IPS-NIHi7 (cell line): ENCODE data around the gene SDF4.

Source experiments
- DNase-seq: peaks from one replicate; pipeline ENCODE4 v3.0.0; 2012; ENCODE audit warnings: mixed read lengths; ENCODE audit errors: extremely low spot score

SDF4 gene

GRCh38 chr1:1228596-1229321 is 3.0 kb downstream of the SDF4 start:
- no peak for DNase-seq

GRCh38 chr1:1228187-1228586 is 3.6 kb downstream of the SDF4 start:
- no peak for DNase-seq

GRCh38 chr1:1227386-1227785 is 4.4 kb downstream of the SDF4 start:
- DNase-seq = no peak

- DNase-seq = no peak
These were observed 5.0 kb downstream of the SDF4 start for GRCh38 chr1:1226566-1227362.

DNA sequence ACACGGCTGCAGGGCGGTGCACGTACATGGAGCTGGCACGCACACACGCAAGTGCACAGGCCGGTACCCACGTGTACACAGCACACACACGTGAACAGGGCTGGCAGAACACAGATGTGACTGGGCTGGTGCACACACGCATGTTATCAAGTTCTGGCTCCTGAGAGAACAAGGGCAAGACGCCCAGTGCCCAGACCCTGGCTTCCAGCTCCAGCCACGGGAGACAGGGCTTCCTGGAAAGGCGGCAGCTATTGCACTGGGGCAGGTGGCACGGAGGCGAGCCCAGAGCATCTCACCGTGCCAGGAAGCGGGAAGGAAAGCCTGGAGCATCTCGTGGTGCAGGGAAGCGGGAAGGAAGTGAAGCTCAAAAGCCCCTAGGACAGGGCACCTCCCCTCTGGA is 5.9 kb downstream of the SDF4 start:
- no peak for DNase-seq

DNA sequence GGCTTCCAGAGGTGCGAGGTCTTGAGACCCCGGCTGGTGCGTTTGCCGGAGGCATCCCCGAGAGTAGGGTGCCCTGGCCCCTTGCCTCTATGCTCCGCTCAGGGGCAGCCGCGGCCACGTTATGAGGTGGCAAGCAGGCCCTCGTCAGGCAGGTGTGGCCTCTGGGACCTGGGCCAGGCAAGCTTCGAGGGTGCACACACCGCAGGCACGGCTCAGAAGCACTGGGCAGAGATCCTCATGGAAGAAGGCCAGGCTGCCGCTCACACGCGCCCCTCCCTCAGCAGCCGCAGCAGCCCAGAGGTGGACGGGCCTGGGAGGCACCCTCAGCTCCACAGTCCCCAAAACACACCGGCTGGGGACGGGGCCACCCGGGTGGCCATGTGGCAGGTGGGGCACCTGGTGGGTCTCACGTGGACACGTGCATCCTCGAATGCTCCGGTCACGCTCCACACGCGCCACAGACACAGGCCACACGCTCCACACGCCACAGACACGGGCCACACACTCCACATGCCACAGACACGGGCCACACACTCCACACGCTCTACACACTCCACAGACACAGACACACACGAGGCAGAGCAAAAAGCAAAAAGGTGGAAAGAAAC is 6.5 kb downstream of the SDF4 start:
- no peak for DNase-seq

- no peak for DNase-seq
These were observed 7.9 kb downstream of the SDF4 start for GRCh38 chr1:1223891-1224290.

DNA sequence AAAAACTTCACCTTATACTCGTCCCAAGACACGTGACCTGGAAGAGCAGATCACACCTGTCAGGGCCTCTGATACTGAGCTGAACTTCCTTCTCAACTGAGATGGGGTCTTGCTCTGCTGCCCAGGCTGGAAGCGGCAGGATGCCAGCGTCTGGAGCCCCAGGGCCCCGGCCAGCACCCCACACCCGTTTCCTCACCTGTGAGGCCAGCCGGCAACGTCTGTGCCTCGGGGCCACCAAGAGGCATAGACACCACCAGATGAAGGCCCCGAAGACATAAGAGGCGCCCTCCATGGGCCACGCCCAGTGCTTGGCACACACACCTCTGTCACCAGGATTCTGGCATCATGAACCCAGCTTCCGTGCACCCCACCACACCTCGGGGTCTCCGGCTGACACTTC is 8.5 kb downstream of the SDF4 start:
- no peak for DNase-seq

GRCh38 chr1:1222575-1223225 is 9.1 kb downstream of the SDF4 start:
- no peak for DNase-seq

DNA sequence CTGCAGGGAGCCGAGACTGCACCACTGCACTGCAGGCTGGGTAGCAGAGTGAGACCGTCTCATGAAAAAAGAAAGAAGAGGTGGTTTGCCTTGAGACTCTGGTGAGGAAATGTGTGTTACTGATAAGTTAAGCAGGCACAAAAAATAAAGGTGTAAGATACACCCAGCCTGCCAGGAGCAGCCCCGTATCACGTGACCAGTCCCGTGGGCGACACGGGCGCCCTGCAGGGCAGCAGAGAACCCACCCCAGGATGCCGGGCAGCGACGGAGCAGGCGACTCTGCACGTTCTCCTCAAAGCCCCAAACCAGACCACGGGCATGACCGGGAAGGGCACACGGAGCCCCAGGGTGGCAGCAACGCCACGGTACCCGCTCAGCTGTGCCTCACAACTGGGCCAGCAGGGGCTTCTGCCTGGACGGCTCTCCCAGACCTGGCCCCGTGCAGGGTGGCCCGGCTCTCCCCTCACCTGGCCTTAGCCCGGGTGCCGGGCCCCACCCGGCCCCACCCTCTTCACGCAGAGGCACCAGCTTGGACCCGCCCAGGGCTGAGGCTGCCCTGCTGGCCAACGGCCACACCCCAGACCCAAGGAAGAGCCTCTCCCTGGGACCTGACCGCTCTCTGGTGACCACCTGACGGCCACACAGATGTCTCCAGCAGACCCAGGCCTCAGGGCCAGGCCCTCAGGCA is 9.8 kb downstream of the SDF4 start:
- no peak for DNase-seq

- no peak for DNase-seq
These were observed 11.6 kb downstream of the SDF4 start for GRCh38 chr1:1220197-1220596.

GRCh38 chr1:1219341-1219740 is 12.5 kb downstream of the SDF4 start:
- no peak for DNase-seq

DNA sequence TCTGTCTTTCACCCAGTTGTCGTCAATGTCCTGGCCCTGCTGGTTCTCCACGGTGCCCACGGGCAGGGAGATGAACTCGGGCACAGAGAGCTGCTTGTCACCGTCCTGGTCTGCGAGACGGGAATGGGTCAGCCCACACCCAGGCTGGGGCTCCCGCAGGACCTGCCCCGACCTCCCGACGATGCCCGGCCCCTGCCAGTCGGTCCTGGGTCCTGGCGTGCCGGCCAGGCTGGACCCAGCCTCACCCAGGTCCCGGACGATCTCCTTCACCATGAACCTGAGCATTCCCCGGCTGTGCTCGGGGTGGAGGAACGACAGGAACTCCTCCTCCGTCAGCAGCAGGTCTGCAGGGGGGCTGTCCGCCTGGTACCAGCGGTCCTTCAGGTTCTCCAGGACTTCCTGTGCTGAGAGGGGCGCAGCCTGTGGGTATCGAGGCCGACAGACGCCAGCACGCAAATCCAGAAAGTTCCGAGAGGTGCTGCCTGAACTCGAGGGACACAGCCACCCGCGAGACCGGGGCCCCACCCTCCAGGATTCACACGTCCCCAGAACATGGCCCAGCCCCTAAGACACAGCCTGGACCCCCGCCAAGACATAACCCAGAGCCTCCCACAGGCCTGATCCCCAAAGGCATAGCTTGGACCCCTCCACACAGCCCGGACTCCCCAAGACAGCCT is 13.1 kb downstream of the SDF4 start:
- DNase-seq = no peak

DNA sequence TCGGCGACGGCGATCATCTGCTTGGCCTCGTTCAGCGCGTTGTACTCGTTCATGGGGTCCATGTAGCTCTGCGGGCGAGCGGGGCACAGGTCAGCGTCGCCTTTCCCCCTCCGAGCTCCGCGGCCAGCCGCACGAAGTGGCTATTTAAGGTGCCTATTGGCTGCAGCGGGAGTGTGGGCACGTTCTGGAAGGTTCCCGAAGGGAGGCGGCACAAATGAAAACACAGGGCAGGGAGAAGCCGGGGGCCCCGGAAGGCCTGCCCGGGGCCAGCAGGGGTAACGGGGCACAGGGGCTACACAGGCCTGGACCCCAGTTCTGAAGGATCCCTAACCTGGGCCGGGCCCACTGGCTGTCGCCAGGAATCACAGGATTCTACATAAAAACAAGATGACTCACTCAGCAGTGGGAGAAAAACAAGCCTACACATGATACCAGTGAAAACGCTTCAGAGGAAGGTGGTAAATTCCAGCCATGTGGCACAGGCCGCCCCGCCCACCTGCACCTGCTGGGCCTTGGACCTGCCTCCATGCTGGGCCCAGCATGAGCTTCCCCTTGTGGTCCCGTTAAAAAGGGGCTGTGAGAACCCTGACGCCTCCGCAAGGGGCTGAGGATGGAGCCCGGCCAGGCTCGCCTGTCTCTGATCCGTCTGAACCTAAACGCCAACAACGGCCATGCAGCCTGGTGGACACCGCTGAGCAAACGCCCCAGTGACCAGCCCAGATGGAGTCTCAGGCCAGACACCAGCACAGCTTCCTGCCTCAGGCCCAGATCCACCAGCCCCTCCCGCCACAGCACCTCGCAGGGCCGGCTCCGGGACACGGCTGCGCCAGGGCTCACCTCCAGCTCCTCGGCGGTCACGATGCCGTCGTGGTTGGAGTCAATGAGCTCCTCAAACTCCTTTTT is 13.9 kb downstream of the SDF4 start:
- DNase-seq = no peak

DNA sequence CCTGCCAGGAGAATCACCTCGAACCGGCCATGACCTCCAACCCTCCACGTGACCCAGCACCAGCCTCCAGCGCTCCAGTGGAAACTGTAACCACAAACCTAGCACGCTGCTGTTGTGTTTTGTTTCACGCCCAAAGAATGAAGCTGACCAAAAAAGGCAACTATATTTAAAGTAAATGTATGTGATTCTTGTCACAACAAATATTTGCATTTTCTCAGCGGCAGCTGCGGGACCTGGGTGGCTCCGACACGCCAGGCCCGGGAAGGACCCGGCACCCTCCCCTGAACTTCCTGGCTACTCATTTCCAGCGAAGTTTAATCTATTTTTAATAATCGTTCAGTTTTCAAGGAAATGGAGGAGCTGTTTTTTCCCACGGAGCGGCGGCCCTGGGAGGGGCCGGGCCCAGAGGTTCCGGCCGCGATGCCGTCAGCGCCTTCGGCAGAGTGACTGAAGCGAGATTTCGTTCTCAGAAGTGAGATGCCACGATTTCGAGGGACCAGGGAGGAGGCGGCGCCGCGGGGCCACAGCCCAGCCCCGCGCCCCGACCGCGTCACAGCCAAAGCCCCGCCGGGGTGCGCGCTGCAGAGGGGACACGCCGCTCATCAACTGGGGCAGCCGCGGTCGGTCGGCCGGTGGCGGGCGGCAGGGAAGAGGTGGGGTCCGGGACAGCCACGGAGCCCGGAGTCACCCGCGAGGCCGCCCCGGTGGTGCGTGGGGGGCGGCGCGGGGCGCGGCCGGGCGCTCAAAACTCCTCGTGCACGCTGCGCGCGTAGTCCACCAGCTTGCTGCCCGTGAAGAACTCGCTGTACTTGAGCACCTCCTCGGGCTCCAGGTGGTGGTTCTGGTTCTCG is 14.8 kb downstream of the SDF4 start:
- no peak for DNase-seq

DNA sequence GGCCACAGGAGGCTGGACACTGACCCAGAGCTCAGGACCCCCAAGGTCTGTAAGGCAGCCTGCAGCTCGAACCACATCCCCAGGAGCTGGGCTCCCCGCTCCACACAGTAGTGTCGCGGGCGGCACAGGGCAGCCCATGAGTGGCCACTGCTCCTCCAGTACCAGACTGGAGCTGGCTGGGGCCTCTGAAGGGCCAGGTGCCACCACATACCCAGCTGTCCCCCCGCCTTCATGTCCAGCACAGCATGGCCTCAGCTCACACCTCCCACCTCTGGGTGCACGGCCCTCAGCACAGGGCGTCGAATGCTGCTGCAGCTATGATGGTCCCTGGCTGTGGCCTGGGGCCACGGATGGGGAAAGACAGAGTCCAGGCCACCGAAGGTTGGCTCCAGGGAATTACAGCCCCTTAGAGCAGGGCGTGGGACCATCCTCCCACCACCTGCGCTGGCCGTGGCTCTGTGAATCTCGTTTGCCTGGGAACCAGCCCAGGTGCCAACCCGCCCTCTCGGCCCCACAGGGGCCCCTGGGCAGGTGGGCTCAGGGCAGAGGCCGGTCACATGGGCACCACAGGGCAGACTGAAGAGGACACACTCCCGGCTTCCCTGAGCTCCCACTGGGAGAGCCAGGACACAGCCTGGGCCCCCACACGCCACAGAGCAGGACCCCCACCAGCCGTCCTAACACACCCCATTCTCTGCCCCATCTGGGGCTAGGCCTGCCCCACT is 15.8 kb downstream of the SDF4 start:
- no peak for DNase-seq

DNA sequence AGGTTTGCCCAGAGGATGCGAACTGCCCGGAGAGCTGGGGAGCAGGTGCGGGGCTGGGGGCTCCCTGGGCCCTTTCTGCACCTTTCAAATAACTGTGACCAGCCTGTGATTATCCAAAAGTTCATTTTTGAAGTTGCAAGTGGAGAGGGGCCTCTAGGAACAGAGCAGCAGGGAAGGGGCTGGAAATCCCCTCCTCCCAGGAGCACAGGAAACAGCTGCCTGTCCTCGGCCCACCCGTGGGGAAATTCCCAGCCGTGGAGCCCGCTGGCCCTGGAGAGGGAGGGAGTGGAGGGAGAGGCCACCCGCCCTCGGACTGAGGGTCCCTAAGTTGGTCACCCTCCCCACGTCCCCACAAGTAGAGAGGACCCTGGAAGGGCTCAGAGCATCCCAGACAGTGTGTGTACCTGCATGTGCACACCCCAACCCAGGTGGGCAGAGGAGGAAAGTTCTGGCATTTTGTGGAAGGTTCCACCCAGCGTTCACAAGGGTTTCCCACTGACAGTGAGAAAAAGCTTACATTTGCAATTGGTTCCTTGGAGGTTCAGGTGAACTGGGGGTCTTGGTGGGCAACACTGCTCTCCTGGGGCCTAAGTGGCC is 16.6 kb downstream of the SDF4 start:
- DNase-seq = no peak
